Thoracic aorta (tissue), 2 donors: ENCODE results near the gene IARS1. TPM values are rescaled to one million over a fixed set of nuclear protein-coding genes. Genes with fewer than 3 reads are reported as not detected.

Experiments used
- ATAC-seq: fragments of 150-250 bp; one replicate; pipeline ENCODE4 v1.8.0; 2017; ENCODE audit warnings: low read depth; ENCODE audit not compliant: insufficient number of reproducible peaks, low FRiP score
- DNase-seq: peaks from one replicate; pipeline ENCODE4 v3.0.0-alpha.2; 2020; ENCODE audit warnings: low spot score
- H3K27ac ChIP-seq, 2 donors: fragments of 200-600 bp; sonication (generic); 1 replicate in 1 of 2; 2 replicates in 1 of 2; pipeline ENCODE4 v1.5.1; 2016; ENCODE audit warnings: mild to moderate bottlenecking in 2 of 2, moderate library complexity in 2 of 2
- H3K27me3 ChIP-seq: fragments of 200-600 bp; sonication (generic); replicated peaks from 2 replicates; pipeline ENCODE4 v1.6.0; 2016; ENCODE audit warnings: mild to moderate bottlenecking; ENCODE audit not compliant: insufficient read depth
- H3K36me3 ChIP-seq: fragments of 200-600 bp; sonication (generic); one replicate; pipeline ENCODE4 v1.5.1; 2016
- H3K4me1 ChIP-seq, 2 donors: fragments of 200-600 bp; sonication (generic); 1 replicate in 1 of 2; 2 replicates in 1 of 2; pipeline versions ENCODE4 v1.5.1 to v1.6.0; 2016; ENCODE audit warnings: low read depth in 2 of 2, mild to moderate bottlenecking in 1 of 2; ENCODE audit not compliant: control insufficient read depth in 1 of 2
- H3K4me3 ChIP-seq: fragments of 200-600 bp; sonication (generic); 2 replicates; pipeline ENCODE4 v1.5.1; 2016; ENCODE audit warnings: mild to moderate bottlenecking
- H3K9me3 ChIP-seq: fragments of 200-600 bp; sonication (generic); 2 replicates; pipeline ENCODE4 v1.5.1; 2016
- total RNA-seq, 2 donors: library from RNA; depleted of rRNA; stranded (reverse); fragments of >200 nt; gene quantifications; one replicate each; pipeline versions ENCODE4 v1.1.0 to v1.2.3, GENCODE V29; 2016
- TF ChIP-seq, protein P1 (sequence below): fragments of 200-600 bp; sonication (generic); IDR thresholded peaks from one replicate; pipeline ENCODE4 v1.5.1; 2019; ENCODE audit warnings: antibody characterized with exemption

IARS1 gene
- total RNA-seq, 2 donors from 2014 or later: 79.3 to 150 TPM

DNA sequence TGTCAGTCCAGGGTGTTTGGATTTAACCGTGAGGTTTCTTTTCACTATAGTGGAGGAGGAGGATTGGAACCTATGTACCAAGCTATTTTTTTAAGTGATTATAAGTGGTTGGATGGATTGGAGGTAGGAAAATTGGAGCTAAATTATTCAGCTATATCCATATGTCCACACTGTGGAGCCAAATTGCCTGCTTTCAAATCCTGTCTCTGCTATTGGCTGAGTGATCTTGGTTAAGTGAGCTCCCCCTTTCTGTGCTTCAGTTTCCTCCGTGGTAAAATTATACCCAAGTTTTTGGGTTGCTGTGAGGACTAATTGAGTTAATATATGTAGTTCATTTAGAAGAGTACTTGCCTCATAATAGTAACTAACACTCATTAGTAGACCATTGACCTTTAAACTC lies 34.7 kb upstream of the IARS1 start:
- Histone ChIP-seq H3K27ac (no peak overlapping the region), H3K4me3 (no peak overlapping the region), H3K4me1 (peaks cover 15 to 28% of the 10 kb centered on the region in 2 donors), H3K9me3 (no peaks in the 10 kb centered on the region), H3K27me3 (no peaks in the 10 kb centered on the region), H3K36me3 (no peaks in the 10 kb centered on the region)
- TF ChIP-seq, protein P1, sequence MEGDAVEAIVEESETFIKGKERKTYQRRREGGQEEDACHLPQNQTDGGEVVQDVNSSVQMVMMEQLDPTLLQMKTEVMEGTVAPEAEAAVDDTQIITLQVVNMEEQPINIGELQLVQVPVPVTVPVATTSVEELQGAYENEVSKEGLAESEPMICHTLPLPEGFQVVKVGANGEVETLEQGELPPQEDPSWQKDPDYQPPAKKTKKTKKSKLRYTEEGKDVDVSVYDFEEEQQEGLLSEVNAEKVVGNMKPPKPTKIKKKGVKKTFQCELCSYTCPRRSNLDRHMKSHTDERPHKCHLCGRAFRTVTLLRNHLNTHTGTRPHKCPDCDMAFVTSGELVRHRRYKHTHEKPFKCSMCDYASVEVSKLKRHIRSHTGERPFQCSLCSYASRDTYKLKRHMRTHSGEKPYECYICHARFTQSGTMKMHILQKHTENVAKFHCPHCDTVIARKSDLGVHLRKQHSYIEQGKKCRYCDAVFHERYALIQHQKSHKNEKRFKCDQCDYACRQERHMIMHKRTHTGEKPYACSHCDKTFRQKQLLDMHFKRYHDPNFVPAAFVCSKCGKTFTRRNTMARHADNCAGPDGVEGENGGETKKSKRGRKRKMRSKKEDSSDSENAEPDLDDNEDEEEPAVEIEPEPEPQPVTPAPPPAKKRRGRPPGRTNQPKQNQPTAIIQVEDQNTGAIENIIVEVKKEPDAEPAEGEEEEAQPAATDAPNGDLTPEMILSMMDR: no peak
- DNase-seq (no peak), ATAC-seq (no peak)

DNA sequence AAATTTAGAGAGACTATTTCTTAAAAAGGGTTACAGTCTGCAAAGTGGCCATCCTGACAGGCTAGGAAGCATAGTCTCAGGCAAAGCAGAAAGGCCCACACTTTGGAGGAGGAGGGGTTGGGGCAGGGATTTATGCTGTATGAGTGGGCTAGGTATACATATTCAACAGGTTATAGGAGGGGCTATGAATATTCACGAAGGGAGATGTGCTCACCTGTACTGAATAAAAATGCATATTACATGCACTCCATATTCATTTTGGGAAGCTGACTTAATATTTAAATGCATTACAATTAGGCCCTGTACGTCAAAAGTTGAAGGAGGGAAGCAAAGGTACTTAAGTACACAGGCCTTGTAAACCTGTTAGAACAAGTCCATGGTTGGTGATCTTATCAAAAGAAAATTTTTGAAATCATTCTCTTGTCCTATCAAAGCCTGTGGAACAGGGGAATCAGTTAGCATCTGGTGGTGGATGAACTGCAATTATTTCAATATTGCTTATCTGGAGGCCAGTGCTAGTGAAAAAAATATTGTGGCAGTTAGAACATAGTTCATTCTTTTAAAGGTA lies 33.9 kb upstream of the IARS1 start:
- TF ChIP-seq, protein P1: no peak
- Histone ChIP-seq H3K27me3 (no peaks in the 10 kb centered on the region), H3K9me3 (no peaks in the 10 kb centered on the region), H3K27ac (no peak overlapping the region), H3K4me3 (no peak overlapping the region), H3K4me1 (peaks cover 15 to 29% of the 10 kb centered on the region in 2 donors), H3K36me3 (no peaks in the 10 kb centered on the region)
- DNase-seq: no peak
- no peak for ATAC-seq

DNA sequence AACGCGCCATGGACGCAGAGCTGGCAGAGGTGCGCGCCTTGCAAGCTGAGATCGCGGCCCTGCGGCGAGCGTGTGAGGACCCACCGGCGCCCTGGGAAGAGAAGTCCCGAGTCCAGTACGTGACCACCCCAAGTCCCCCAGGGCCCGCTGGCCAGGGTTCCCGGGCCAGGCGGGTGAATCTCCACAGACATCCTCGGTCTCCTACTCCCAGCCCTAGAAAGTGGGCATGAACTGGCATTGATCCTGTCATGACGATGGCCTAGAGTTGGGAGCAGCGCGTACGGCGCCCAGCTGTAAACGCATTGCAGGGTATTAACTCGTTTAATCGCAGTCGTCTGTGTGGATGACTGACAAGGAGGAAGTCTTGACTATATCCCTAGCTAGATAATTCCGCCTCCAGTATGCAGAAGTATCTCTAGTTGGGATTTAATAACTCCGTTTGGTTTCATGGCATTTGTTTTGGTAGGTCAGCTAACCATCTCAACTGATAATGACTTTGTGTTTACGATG lies 32.5 kb upstream of the IARS1 start:
- DNase-seq (no peak), ATAC-seq (no peak)
- TF ChIP-seq, protein P1: no peak
- Histone ChIP-seq H3K9me3 (no peaks in the 10 kb centered on the region), H3K36me3 (peaks cover 2% of the 10 kb centered on the region), H3K4me1 (peaks cover 15 to 29% of the 10 kb centered on the region in 2 donors), H3K4me3 (peak overlapping the region; percentile 89), H3K27me3 (no peaks in the 10 kb centered on the region), H3K27ac (peak overlapping the region; percentile 95 to 97)

DNA sequence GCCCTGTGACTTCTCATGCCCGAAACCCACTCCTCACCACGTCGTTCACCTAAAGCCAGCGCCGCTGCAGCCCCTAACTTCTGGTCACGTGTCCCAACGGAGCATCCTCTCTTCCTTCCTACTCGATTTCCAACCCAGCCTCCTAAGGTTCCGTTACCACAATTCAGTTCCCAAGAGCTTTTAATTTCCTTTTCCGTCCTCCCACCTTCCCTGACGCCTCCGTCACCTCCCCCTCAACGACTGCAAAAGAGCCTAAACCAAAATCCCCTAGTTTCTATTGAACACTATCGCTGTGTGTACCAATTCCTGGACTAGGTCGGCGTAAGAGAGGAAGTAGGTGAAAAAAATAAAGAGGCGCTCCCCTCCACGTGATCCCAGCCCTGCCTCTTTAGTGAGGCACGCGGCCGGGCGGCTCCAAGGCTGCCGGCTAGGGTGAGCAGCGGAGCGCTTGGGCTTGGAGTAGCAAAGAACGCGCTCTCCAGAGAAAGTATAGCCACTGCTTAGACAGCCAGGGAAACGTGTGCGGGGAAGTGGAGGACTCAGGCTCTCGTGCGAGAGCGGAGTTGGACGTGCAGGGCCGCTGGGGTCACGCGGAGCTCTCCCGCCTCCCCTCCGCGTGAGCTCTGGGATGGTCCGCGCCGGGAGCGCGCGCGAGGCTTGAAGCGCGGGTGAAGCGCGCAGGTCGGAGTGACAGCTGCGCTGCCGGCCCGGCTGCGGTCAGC lies 31.9 kb upstream of the IARS1 start, which contains the start of the genes CENPP and NOL8:
CENPP (plus strand) TSS at position 685 of the 722 bp plus-strand sequence.
NOL8 (minus strand) TSS at position 82 of the 722 bp plus-strand sequence. CDS start 1,189 bp downstream, outside the sequence.
- TF ChIP-seq, protein P1: no peak

DNA sequence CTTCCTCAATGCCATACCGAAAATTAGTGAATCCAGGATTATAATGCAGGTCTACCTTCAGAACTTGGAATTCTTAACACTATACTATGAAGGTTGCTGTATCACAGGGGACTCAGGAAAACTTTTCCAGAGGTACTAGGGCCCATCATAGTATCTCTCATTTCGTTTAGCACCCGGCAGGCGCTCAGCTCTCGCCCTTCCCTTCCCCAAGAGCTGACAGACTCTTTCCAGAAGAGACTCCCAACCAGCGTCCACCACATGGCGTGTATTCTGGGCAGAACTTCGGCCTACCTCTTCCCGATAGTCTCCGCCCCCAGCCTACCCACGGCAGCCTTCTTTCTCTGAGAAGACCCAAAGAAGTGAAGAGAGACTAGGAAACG lies 31.4 kb upstream of the IARS1 start:
- peaks cover 11% of the 10 kb centered on the region for H3K36me3 ChIP-seq
- H3K27ac ChIP-seq: peak overlapping the region; percentile 95 to 97
- ATAC-seq: peak; percentile 22
- H3K9me3 ChIP-seq: no peaks in the 10 kb centered on the region
- H3K4me3 ChIP-seq: peak overlapping the region; percentile 89
- peaks cover 15 to 29% of the 10 kb centered on the region in 2 donors for H3K4me1 ChIP-seq
- TF ChIP-seq, protein P1: no peak
- no peaks in the 10 kb centered on the region for H3K27me3 ChIP-seq
- no peak for DNase-seq

More for the DNA sequence above, 31.9 kb upstream of the IARS1 start, which contains the start of the genes CENPP and NOL8:
- Histone ChIP-seq H3K9me3 (no peaks in the 10 kb centered on the region), H3K36me3 (peaks cover 5% of the 10 kb centered on the region), H3K27ac (peak within 1 kb of the TSS; percentile 95 to 97), H3K4me1 (peaks cover 15 to 29% of the 10 kb centered on the region in 2 donors), H3K4me3 (peak within 1 kb of the TSS; percentile 89), H3K27me3 (no peaks in the 10 kb centered on the region)
- ATAC-seq (peak; percentile 92), DNase-seq (peak; percentile 29)
